ENCODE data around the gene MPIG6B.

The MPIG6B gene

DNA sequence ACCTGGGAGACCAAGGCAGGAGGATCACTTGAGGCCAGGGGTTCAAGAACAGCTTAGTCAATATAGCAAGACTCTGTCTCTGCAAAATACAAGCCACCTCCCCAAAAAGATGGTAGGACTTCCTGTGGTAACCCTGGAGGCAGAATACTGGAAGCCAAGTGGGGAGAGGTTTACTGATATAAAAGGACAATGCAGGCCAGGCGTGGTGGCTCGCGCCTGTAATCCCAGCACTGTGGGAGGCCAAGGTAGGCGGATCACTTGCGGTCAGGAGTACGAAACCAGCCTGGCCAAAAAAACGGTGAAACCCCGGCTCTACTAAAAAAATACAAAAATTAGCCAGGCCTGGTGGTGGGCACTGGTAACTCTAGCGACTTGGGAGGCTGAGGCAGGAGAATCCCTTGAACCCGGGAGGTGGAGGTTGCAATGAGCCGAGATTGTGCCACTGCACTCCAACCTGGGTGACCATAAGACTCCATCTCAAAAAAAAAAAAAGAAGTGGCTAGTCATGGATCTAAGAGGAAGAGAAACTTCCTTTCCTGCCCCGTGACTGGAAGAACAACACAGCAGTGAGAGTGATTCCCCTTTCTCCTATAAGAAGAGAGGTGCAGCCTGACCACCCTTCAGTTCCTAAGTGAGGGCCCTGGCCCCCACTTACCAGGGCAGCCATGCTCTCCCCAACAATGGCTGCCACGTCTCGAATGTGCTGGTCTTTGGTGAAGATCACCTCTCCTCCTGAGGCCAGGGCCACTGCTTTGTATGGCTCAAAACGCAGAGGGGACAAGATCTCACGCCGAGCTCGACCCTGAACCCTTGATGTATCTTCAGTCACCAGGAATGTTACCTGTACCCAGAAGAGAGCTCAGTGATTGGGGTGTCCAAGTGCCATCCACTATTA lies 45.4 kb downstream of the MPIG6B start:
- DNase-seq (ENCODE audit: low spot score), result no peak

DNA sequence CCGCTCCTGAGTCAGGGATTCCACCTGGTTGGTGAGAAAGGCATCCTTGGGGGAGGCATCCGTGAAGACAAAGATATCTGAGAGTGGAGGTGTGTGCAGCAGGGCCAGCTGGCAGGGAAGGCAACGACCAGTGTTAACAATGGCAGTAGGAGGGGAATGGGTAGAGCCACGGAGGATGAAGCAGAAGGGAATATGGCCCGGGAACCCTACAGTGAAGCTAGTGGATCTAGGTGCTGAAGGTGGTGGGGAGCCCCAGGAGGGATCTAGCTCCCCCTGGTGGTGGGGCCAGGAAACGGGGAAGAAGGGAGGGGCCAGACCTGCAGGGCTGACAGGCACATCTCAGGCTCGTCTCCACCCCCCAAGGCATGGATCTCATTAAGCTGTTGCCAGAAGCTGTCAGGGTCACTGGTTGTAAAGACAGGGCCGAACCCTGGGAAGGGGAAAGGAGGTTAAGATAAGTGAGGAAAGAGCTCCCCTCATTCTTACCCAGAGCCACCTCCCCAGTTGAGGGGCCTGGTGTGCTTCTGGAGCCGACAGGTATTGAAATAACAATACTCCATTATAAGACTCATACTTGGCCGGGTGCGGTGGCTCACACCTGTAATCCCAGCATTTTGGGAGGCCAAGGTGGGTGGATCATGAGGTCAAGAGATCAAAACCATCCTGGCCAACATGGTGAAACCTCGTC lies 46.7 kb downstream of the MPIG6B start:
- peak; percentile 91 for DNase-seq (ENCODE audit: low spot score)

DNA sequence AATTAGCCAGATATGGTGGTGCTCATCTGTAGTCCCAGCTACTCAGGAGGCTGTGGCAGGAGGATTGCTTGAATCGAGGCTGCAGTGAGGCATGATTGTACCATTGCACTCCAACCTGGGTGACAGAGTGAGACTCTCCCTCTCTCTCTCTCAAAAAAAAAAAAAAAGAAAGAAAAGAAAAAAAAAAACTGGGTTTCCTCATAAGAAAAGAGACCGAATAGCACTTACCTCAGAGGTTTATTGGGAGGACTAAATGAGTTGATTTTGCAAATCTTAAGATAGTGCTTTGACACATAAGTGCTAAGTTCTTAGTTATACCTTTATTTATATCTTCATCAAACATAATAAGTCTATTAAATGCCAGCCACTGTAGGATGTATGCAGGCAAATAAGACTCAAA lies 47.7 kb downstream of the MPIG6B start:
- DNase-seq (ENCODE audit: low spot score), result no peak

DNA sequence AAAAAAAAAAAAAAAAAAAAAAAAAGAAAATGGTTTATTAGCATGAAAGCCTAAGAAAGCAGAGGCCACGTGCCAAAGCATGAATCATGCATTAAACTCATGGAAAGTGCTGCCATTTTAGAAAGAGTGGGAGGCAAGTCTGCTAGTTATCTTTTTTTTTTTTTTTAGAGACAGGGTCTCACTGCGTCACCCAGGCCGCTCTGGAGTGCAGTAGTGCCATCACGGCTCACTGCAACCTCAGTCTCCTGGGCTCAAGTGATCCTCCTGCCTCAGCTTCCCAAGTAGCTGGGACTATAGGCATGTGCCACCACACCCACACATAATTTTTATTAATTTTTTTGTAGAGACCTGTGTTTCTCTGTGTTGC lies 48.8 kb downstream of the MPIG6B start:
- no peak for DNase-seq (ENCODE audit: low spot score)

DNA sequence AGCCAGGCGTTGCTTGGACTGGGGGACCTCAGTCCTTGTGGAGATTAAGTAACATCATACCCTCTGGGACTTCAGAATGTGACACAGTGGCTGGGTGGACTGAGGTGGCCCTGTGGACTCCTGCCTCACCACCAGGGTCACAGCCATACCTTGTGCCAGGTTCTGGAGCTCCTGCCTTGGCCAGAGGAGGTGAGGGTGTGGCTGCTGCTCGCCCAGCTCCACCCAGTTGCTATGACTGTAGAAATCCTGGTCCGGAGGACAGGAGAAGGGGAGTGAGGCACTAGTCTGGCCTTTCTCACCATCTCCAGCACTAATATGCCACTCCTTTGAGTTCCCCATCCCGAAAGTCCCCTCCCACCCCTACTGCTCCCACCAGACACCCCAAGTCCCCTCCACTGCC lies 52.0 kb downstream of the MPIG6B start:
- DNase-seq (ENCODE audit: low spot score), result peak; percentile 55

DNA sequence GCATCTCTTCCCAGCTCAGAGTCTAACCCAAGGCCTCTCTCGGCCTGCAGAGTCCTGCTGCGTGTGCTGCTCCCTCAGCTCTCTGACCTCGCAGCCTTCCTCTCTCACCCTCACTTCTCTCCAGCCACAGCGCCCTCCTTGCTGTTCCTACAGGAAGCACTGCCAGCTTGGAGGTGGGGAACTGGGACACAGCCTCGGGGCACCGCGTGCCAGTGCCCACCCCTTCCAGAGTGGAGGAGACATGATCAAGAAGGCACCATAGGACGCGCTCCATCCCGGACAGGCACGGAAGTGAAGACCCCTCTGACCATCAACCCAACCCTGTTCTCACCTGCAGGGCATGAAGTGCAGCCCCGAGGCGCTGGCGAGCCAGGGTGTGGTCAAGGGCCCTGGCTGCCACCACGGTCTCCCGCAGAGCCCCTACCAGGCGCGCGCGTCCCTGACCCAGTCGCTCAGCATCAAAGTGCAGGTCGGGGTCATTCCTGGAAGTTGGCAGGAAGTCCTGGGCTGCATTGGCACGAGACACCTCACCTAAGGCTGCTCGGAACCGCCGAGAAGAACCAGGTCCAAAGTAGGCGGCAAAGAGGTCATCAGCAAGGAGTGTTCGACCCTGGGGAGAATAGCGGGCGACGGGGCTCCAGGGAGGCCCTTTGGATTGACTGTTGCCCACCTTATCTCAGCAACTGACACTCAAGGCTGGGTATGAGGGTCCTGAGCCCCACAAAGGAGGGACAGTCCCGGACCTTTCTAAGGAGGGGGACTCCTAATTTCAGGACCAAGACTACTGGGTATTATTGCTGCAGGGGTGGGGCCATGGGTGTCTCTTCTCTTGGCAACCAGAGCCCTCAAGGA lies 52.7 kb downstream of the MPIG6B start:
- DNase-seq (ENCODE audit: low spot score), result no peak
